Activated T-cell treated with anti-CD3 and anti-CD28 coated beads for 48 hours (primary cell): ENCODE data around the gene RBFA.

Source experiments
- DNase-seq: peaks from one replicate; pipeline ENCODE4 v3.0.0-alpha.2; 2020; ENCODE audit warnings: low read depth

The RBFA gene

GRCh38 chr18:80074697-80075096, 40.5 kb downstream of the RBFA start:
- no peak for DNase-seq

- DNase-seq, result no peak
Observed at GRCh38 chr18:80075940-80076339, 41.7 kb downstream of the RBFA start.

GRCh38 chr18:80076379-80076778, 42.1 kb downstream of the RBFA start:
- DNase-seq, result no peak

GRCh38 chr18:80077873-80078272, 43.6 kb downstream of the RBFA start:
- no peak for DNase-seq
